Urinary bladder (tissue), 4 donors: ENCODE data around the gene AGPAT3. TPM values are rescaled to one million over a fixed set of nuclear protein-coding genes. Genes with fewer than 3 reads are reported as not detected.

Experiments used
- DNase-seq: peaks from one replicate; pipeline ENCODE4 v3.0.0-alpha.2; 2015; ENCODE audit errors: extremely low spot score
- H3K27ac ChIP-seq: one replicate; pipeline ENCODE4 v1.5.1; 2013; ENCODE audit warnings: low read depth, mild to moderate bottlenecking, moderate library complexity
- H3K36me3 ChIP-seq: one replicate; pipeline ENCODE4 v1.6.1; 2013; ENCODE audit warnings: mild to moderate bottlenecking, moderate library complexity; ENCODE audit not compliant: insufficient read depth
- H3K4me1 ChIP-seq: one replicate; pipeline ENCODE4 v1.6.1; 2013; ENCODE audit warnings: mild to moderate bottlenecking, moderate library complexity; ENCODE audit not compliant: insufficient read depth
- H3K4me3 ChIP-seq: one replicate; pipeline ENCODE4 v1.5.1; 2013; ENCODE audit warnings: low read depth, low read length
- WGBS: extraction: QIAGEN DNeasy Blood & Tissue Kit; methylation state at CpG from one replicate; pipeline ENCODE4 v1.1.7; 2013; 5-methylcytosine and 5-hydroxymethylcytosine counted together
- polyA plus RNA-seq: library from polyadenylated mRNA; stranded (reverse); fragments of 200-250 nt; gene quantifications from one replicate; pipeline ENCODE4 v1.2.3, GENCODE V29; 2013
- total RNA-seq: library from RNA; depleted of rRNA; stranded (reverse); fragments of >200 nt; gene quantifications from one replicate; pipeline ENCODE4 v1.2.3, GENCODE V29; 2014
- donor health status: healthy with polysubstance abuse.
- donor health status: healthy.

Gene AGPAT3
- total and polyA plus RNA-seq, 2 donors = 19.5 to 25.1 TPM

DNA sequence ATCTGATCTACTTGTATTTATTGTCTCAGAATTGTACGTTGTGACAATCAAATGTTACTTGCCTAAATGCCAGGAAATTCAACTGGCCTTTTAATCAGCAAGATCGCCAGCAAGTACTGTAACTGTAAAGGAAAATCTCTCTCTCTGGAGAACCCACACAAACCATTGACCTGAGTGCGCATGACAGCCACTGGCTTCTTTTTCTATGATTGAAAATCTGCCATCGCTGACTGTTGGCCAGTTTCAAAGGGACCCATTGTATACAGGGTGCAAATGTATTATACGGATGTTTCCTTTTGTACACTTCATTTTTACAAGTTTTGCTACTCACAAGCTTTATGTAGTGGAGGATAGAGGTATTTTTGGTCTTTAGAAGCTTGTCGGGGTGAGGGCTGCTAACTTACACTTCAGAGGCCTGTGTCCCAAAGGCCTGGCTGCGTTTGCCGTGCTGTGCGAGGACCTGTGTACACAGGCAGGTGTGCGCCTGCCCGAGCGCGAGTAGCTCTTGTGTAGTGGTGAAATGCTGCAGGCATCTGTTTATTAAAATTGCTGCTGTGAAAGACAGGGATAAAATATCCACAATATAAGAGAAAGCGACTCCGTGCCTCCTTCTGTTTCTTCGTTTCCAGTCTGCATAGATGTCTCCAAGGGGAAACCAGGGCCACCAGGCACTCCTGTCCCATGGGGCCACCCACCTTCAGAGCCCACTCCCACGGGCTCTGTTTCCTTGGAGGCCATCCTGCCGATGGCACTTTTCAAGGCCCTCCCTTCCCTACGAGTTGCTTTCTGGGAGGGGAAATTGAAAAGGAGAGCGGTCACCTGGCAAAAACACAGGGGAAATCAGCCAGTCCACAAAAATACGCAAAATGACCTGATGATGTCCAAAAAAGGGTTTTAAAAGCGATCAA, 121.8 kb downstream of the AGPAT3 start:
- 76% methylated on average over 22 of the region's 22 CpGs for WGBS
- H3K27ac ChIP-seq = no peak overlapping the region
- no peak for DNase-seq

GRCh38 chr21:43987509-43987908, 122.5 kb downstream of the AGPAT3 start:
- H3K27ac ChIP-seq = no peak overlapping the region
- H3K36me3 ChIP-seq = no peaks in the 10 kb centered on the region
- DNase-seq = no peak
- H3K4me1 ChIP-seq = no peaks in the 10 kb centered on the region
- no peak overlapping the region for H3K4me3 ChIP-seq
- 74% methylated on average over 6 of the region's 6 CpGs for WGBS

More for the DNA sequence above, 121.8 kb downstream of the AGPAT3 start:
- no peak overlapping the region for H3K4me3 ChIP-seq
- H3K36me3 ChIP-seq = no peaks in the 10 kb centered on the region
- no peaks in the 10 kb centered on the region for H3K4me1 ChIP-seq

GRCh38 chr21:43988016-43988415, 123.0 kb downstream of the AGPAT3 start:
- 78% methylated on average over 9 of the region's 9 CpGs for WGBS
- Histone ChIP-seq H3K36me3 (no peaks in the 10 kb centered on the region), H3K4me1 (no peaks in the 10 kb centered on the region), H3K4me3 (no peak overlapping the region), H3K27ac (no peak overlapping the region)
- DNase-seq = no peak

DNA sequence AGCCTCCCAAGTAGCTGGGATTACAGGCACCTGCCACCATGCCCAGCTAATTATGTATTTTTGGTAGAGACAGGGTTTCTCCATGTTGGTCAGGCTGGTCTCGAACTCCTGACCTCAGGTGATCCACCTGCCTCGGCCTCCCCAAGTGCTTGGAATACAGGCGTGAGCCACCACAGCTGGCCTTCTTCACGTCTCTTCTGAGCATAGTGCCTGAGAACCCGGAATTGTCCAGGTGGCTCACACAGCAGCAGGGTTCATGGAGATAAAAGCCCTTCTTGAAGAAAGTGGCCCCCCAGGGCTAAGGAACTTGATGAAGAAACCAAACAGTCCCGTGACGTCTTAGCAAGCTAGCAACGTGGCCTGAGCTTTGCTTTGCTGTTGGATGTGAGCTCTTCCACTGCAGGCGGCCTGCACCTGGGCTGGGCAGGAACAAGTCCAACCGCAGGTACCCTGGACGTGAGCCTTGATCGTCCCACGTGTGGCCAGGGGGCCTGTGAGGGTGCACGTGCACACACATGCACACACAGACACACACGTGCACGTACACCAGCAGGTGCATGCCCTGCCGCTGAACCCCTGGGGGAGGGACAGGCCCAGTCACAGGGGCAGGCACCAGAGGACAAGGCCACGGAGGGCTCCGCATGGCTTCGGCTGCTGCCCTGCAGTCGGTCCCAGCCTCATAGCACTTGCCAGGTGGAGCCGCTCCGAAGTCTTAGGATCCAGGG, 123.6 kb downstream of the AGPAT3 start:
- H3K4me3 ChIP-seq = no peak overlapping the region
- no peak for DNase-seq
- H3K4me1 ChIP-seq = no peaks in the 10 kb centered on the region
- 83% methylated on average over 23 of the region's 23 CpGs for whole genome bisulfite sequencing
- H3K27ac ChIP-seq = no peak overlapping the region
- H3K36me3 ChIP-seq = no peaks in the 10 kb centered on the region

GRCh38 chr21:43989401-43989800, 124.4 kb downstream of the AGPAT3 start:
- Histone ChIP-seq H3K36me3 (no peaks in the 10 kb centered on the region), H3K27ac (no peak overlapping the region), H3K4me1 (no peaks in the 10 kb centered on the region), H3K4me3 (no peak overlapping the region)
- DNase-seq = no peak
- 85% methylated on average over 7 of the region's 7 CpGs for WGBS

DNA sequence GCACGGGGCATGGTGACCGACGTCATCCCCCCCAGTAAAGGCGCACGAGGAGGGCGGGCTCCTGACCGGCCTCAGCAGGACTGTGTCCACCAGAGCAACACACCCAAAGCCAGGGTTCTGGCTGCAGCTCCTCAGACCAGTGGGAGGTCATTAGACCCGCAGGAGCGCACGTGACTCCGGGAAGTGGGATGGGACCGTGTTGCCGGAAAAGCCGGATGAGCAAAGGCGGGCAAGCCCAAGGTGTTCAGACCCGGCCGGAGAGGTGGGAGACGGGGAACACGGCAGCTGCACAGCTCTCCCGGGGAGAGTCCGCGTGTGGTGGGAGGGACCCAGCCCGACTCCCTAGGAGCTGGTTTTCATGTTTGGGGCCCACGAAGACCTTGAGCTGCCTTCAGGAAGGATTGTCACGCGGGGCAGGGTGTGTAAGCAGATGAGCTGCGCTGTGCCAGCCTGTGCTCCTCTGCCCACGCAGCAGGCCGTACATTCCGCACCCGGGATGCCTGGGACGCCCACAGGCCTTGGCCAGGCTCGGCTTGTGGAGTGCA, 126.5 kb downstream of the AGPAT3 start:
- no peak for DNase-seq
- 86% methylated on average over 33 of the region's 33 CpGs for WGBS
- H3K27ac ChIP-seq = no peak overlapping the region

GRCh38 chr21:43992121-43992520, 127.1 kb downstream of the AGPAT3 start:
- Histone ChIP-seq H3K4me1 (no peaks in the 10 kb centered on the region), H3K36me3 (no peaks in the 10 kb centered on the region), H3K27ac (no peak overlapping the region), H3K4me3 (no peak overlapping the region)
- WGBS = 92% methylated on average over 11 of the region's 11 CpGs
- DNase-seq = no peak

More for the DNA sequence above, 126.5 kb downstream of the AGPAT3 start:
- no peaks in the 10 kb centered on the region for H3K36me3 ChIP-seq
- no peaks in the 10 kb centered on the region for H3K4me1 ChIP-seq
- no peak overlapping the region for H3K4me3 ChIP-seq

GRCh38 chr21:43993420-43993934, 128.5 kb downstream of the AGPAT3 start:
- no peak for DNase-seq
- WGBS = 73% methylated on average over 18 of the region's 18 CpGs
- Histone ChIP-seq H3K27ac (no peak overlapping the region), H3K36me3 (no peaks in the 10 kb centered on the region), H3K4me1 (no peaks in the 10 kb centered on the region), H3K4me3 (no peak overlapping the region)

GRCh38 chr21:43994085-43994484, 129.1 kb downstream of the AGPAT3 start:
- Histone ChIP-seq H3K4me3 (no peak overlapping the region), H3K27ac (no peak overlapping the region), H3K36me3 (no peaks in the 10 kb centered on the region), H3K4me1 (no peaks in the 10 kb centered on the region)
- no peak for DNase-seq
- 53% methylated on average over 11 of the region's 11 CpGs for WGBS

DNA sequence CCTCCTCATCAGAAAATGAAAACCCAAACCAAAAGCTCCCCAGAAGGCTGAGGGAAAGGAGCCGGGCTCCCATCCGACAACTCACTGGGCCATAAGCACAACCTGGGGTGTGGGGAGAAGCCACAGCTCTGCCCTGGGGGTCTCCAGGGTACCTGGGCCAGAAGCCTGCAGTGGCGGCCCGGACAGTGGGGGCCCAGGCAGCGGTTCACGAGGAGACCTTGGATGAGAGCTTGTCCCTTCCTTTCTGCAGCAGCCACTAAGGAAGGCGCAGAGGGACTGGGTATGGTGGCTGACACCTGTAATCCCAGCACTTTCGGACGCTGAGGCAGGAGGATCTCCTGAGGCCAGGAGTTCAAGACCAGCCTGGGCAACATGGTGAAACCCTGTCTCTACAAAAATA, 129.6 kb downstream of the AGPAT3 start:
- no peak overlapping the region for H3K27ac ChIP-seq
- no peaks in the 10 kb centered on the region for H3K4me1 ChIP-seq
- H3K4me3 ChIP-seq = no peak overlapping the region
- 95% methylated on average over 9 of the region's 9 CpGs for WGBS
- no peaks in the 10 kb centered on the region for H3K36me3 ChIP-seq
- no peak for DNase-seq

GRCh38 chr21:43995521-43996105, 130.6 kb downstream of the AGPAT3 start:
- no peak overlapping the region for H3K27ac ChIP-seq
- WGBS = 86% methylated on average over 18 of the region's 18 CpGs
- H3K4me1 ChIP-seq = no peaks in the 10 kb centered on the region
- no peaks in the 10 kb centered on the region for H3K36me3 ChIP-seq
- no peak for DNase-seq
- no peak overlapping the region for H3K4me3 ChIP-seq

- Histone ChIP-seq H3K4me1 (no peaks in the 10 kb centered on the region), H3K4me3 (no peak overlapping the region), H3K36me3 (no peaks in the 10 kb centered on the region), H3K27ac (no peak overlapping the region)
- WGBS = 83% methylated on average over 5 of the region's 5 CpGs
- no peak for DNase-seq
Measured at GRCh38 chr21:43997766-43998742, 133.0 kb downstream of the AGPAT3 start.
